Spleen (tissue), 11 donors: ENCODE data around the gene KHDRBS1. TPM values are rescaled to one million over a fixed set of nuclear protein-coding genes. Genes with fewer than 3 reads are reported as not detected.

Source experiments
- DNase-seq: peaks from one replicate; pipeline ENCODE4 v3.0.0-alpha.2; 2020
- H3K27ac ChIP-seq, 8 donors: fragments of 200-600 bp; sonication (generic) in 7 of 8; 1 replicate in 4 of 8; 2 replicates in 4 of 8; pipeline versions ENCODE4 v1.5.0 to v1.8.0; 2016 to 2021; ENCODE audit warnings: inconsistent platforms in 4 of 8, mild to moderate bottlenecking in 4 of 8, moderate library complexity in 1 of 8
- H3K27me3 ChIP-seq, 7 donors: fragments of 200-600 bp; sonication (generic) in 6 of 7; replicated peaks in 1 of 7; 1 replicate in 4 of 7; 2 replicates in 3 of 7; pipeline versions ENCODE4 v1.5.0 to v1.8.0; 2016 to 2021; ENCODE audit warnings: inconsistent platforms in 3 of 7, mild to moderate bottlenecking in 1 of 7
- H3K36me3 ChIP-seq, 6 donors: fragments of 200-600 bp; sonication (generic) in 5 of 6; 1 replicate in 4 of 6; 2 replicates in 2 of 6; pipeline versions ENCODE4 v1.5.0 to v1.8.0; 2016 to 2021; ENCODE audit warnings: inconsistent platforms in 2 of 6
- H3K4me1 ChIP-seq, 6 donors: fragments of 200-600 bp; sonication (generic) in 5 of 6; 1 replicate in 3 of 6; 2 replicates in 3 of 6; pipeline versions ENCODE4 v1.5.0 to v1.8.0; 2016 to 2021; ENCODE audit warnings: inconsistent platforms in 3 of 6
- H3K4me3 ChIP-seq, 8 donors: fragments of 200-600 bp; sonication (generic) in 7 of 8; 1 replicate in 4 of 8; 2 replicates in 4 of 8; pipeline versions ENCODE4 v1.5.0 to v1.8.0; 2016 to 2021; ENCODE audit warnings: inconsistent platforms in 4 of 8, mild to moderate bottlenecking in 4 of 8, moderate library complexity in 2 of 8
- H3K9me3 ChIP-seq, 8 donors: fragments of 200-600 bp; sonication (generic) in 7 of 8; 1 replicate in 4 of 8; 2 replicates in 4 of 8; pipeline versions ENCODE4 v1.5.0 to v1.8.0; 2016 to 2021; ENCODE audit warnings: inconsistent platforms in 4 of 8
- CTCF ChIP-seq, 11 experiments: fragments of 200-600 bp in 7 of 11; fragments of 450-650 bp in 4 of 11; sonication (generic) in 4 of 11; IDR thresholded peaks in 8 of 11; conservative IDR thresholded peaks in 3 of 11; 1 replicate in 7 of 11; 2 replicates in 4 of 11; pipeline versions ENCODE4 v1.4.0 to v1.8.0; 2016 to 2021; ENCODE audit warnings: antibody characterized with exemption in 11 of 11, inconsistent platforms in 4 of 11, mild to moderate bottlenecking in 1 of 11
- POLR2A ChIP-seq, 3 donors: fragments of 450-650 bp; IDR thresholded peaks; one replicate each; pipeline ENCODE4 v1.5.1; 2017; ENCODE audit warnings: antibody characterized with exemption in 3 of 3, mild to moderate bottlenecking in 1 of 3
- POLR2AphosphoS5 ChIP-seq, 3 donors: sonication (generic); formaldehyde crosslinking; IDR thresholded peaks; one replicate each; pipeline ENCODE4 v1.5.1; 2017; ENCODE audit warnings: antibody characterized with exemption in 3 of 3
- whole genome bisulfite sequencing, 5 donors: extraction: QIAGEN DNeasy Blood & Tissue Kit in 3 of 5; methylation state at CpG; one replicate each; pipeline versions ENCODE4 v1.1.5 to v1.1.7; 2013 to 2018; 5-methylcytosine and 5-hydroxymethylcytosine counted together
- intact Hi-C: fragments of 100-400 bp; cut with DNase I; formaldehyde crosslinking; loops from one replicate; pipeline ENCODE4 v1.15.0; 2023; ENCODE audit warnings: low total_unique reads
- polyA plus RNA-seq, 3 donors: library from polyadenylated mRNA; stranded (reverse); fragments of 200-250 nt; gene quantifications; one replicate each; pipeline ENCODE4 v1.2.1, GENCODE V29; 2013
- total RNA-seq, 7 donors: library from RNA; depleted of rRNA in 3 of 7; stranded (reverse); fragments of >200 nt in 3 of 7; fragmentation: NEBNext Ultra II Directional in 4 of 7; extraction: Animal tissue kit (Norgen Biotek cat#: 25700) in 4 of 7; gene quantifications; one replicate each; pipeline versions ENCODE4 v1.1.0 to v1.2.1, GENCODE V29; 2016 to 2021
- donor health status: healthy with polysubstance abuse.
- donor health status: DM: no; HTN: no; CAD: no; lungs with moderate emphysema.
- donor health status: DM: no; HTN: no; CAD: no.
- donor health status: Bipolar disorder and iron deficiency.
- donor health status: healthy.
- donor health status: DM: no; HTN: no; CAD: no.
- donor health status: DM: yes; HTN: yes; CAD: no.

KHDRBS1 gene
- total and polyA plus RNA-seq, 10 donors: 63.8 to 109 (median 84.5) TPM

- Histone ChIP-seq H3K27me3 (no peaks in the 10 kb centered on the region), H3K4me1 (peaks cover 29 to 61% (median 45%) of the 10 kb centered on the region in 6 donors), H3K36me3 (no peaks in the 10 kb centered on the region), H3K4me3 (peak overlapping the region in 1 of 8 donors; percentile 12), H3K9me3 (no peaks in the 10 kb centered on the region), H3K27ac (peak overlapping the region; percentile 12 to 78 (median 62))
- 13 to 30% (median 17%) methylated on average over 3 of the region's 3 CpGs for WGBS, 5 donors
- DNase-seq: no peak
- intact Hi-C loops: no loop called here
- TF ChIP-seq POLR2AphosphoS5 (IDR thresholded peaks at IDR 0.05) (peak in 1 of 3 donors; percentile 76), POLR2A (IDR thresholded peaks at IDR 0.05) (no peak)
These were observed 31.7 kb upstream of the KHDRBS1 start for GRCh38 chr1:31981972-31982371.

- H3K27ac ChIP-seq: peak overlapping the region; percentile 47 to 74 (median 64)
- no peaks in the 10 kb centered on the region for H3K36me3 ChIP-seq
- H3K27me3 ChIP-seq: no peaks in the 10 kb centered on the region
- no peak for TF ChIP-seq CTCF (IDR thresholded peaks at IDR 0.05 in 8 of 11, conservative IDR thresholded peaks at IDR 0.05 in 3 of 11)
- no peak for TF ChIP-seq POLR2A (IDR thresholded peaks at IDR 0.05)
- no peak for TF ChIP-seq POLR2AphosphoS5 (IDR thresholded peaks at IDR 0.05)
- 73 to 85% (median 80%) methylated on average over 6 of the region's 6 CpGs for WGBS, 5 donors
- H3K4me3 ChIP-seq: no peak overlapping the region
- intact Hi-C loops: no loop called here
- peaks cover 29 to 61% (median 45%) of the 10 kb centered on the region in 6 donors for H3K4me1 ChIP-seq
- DNase-seq: no peak
- no peaks in the 10 kb centered on the region for H3K9me3 ChIP-seq
These were observed 29.0 kb upstream of the KHDRBS1 start for GRCh38 chr1:31984419-31985347.

DNA sequence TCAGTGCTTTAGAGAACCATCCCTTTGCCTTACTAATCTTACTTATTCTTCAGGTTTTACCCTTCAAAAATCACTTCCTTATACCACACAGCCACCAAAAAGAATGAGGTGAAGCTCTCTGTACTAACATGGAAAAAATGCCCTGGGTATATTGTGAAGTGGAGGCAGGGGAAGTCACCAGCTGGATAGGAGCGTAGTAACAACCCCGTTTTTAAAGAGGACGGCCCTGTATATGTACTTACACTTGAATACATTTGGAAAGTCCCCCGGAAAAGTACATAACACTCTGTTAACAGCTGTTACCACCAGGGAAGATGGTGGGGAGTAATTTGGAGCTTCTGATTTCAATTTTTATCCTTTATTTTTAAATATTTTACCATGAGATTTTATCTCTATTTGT, 28.2 kb upstream of the KHDRBS1 start:
- intact Hi-C loops: no loop called here
- DNase-seq: no peak
- Histone ChIP-seq H3K27me3 (no peaks in the 10 kb centered on the region), H3K27ac (peak overlapping the region; percentile 47 to 74 (median 64)), H3K4me3 (no peak overlapping the region), H3K36me3 (no peaks in the 10 kb centered on the region), H3K4me1 (peaks cover 29 to 59% (median 45%) of the 10 kb centered on the region in 6 donors), H3K9me3 (no peaks in the 10 kb centered on the region)
- TF ChIP-seq POLR2AphosphoS5 (IDR thresholded peaks at IDR 0.05) (no peak), CTCF (IDR thresholded peaks at IDR 0.05 in 8 of 11, conservative IDR thresholded peaks at IDR 0.05 in 3 of 11) (no peak), POLR2A (IDR thresholded peaks at IDR 0.05) (no peak)
- WGBS, 5 donors: 13 to 28% (median 20%) methylated on average over 4 of the region's 4 CpGs

DNA sequence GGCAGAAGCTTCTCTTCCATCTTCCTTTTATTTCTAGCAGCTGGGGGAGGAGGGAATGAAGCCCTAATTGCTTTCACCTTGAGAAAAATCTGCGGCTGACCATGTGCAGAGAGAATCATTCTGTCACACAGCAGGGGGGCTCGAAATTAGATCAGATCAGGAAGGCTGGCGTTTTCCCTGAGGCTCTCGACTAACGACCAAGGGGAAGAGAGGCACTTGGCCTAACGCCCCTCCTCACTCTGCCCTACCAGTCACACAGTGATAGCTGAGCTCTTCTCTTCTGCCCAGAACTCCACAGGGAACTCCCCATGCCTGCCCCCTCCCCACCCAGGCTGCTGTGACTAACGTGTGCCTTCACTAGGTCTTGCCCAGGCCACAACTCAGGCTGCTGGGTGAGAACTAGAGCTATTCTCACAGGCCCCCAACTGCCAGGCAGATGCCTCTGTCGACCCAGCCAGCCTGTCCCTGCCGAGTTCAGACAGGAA, 26.5 kb upstream of the KHDRBS1 start:
- Histone ChIP-seq H3K9me3 (no peaks in the 10 kb centered on the region), H3K36me3 (no peaks in the 10 kb centered on the region), H3K27me3 (no peaks in the 10 kb centered on the region), H3K4me3 (no peak overlapping the region), H3K4me1 (peaks cover 11 to 42% (median 27%) of the 10 kb centered on the region in 6 donors), H3K27ac (no peak overlapping the region)
- TF ChIP-seq POLR2AphosphoS5 (IDR thresholded peaks at IDR 0.05): no peak
- TF ChIP-seq CTCF (IDR thresholded peaks at IDR 0.05 in 8 of 11, conservative IDR thresholded peaks at IDR 0.05 in 3 of 11): no peak
- no peak for TF ChIP-seq POLR2A (IDR thresholded peaks at IDR 0.05)
- intact Hi-C loops: no loop called here
- 72 to 77% (median 77%) methylated on average over 7 to 9 of the region's 9 CpGs for WGBS, 5 donors
- DNase-seq: no peak
